Erythroblast (primary cell): ENCODE measurements around the gene ACVRL1.

ENCODE experiments used
- GATA1 ChIP-seq: IDR thresholded peaks from 2 replicates; pipeline ENCODE4 v1.6.1; 2011; ENCODE audit warnings: low read depth, mild to moderate bottlenecking, control low read depth, low read length, moderate library complexity
- POLR2A ChIP-seq: IDR thresholded peaks from 2 replicates; pipeline ENCODE4 v1.6.1; 2011; ENCODE audit warnings: mild to moderate bottlenecking, low read length

DNA sequence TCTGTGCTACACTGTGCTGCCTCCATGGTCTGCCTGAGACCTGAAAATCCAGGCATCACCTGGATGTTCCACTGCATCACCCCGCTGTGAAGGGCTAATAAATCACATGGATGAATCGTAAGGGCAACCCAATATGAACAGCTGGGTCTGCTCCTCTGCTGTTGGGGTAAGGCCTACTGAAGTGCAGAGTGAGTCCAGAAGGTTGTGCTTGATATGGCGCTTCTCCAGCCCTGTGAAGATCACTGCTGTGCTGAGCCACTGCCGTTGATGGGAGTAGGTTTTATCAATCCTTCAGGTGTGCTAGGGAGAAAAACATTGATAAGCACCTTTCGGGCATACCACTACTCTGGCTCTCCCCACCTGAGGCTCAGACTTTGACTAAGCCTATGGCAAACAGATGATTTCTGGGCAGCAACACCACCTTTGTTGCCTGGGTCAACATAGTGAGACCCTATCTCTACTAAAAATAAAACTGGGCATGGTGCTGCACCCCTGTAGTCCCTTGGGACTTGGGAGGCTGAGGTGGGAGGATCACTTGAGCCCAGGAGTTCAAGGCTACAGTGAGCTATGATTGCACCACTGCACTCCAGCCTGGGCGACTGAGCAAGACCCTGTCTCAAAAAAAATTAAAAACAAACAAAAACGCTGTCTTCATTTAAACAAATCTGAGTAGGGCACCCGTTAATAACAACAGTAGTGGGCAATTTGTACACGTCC lies 1.7 kb downstream of the ACVRL1 start:
- no peak for TF ChIP-seq POLR2A
- TF ChIP-seq GATA1: no peak
